GM12864 (cell line): ENCODE measurements around the gene PILRB.
"Not testable (repeated sequence)": the region's sequence is repeated elsewhere in the genome, so short reads cannot be mapped to it uniquely, and the experiment has no call there.

Experiments used
- DNase-seq: peaks from one replicate; pipeline ENCODE4 v3.0.0-alpha.2; 2011; ENCODE audit warnings: low read depth
- H3K4me3 ChIP-seq: 2 replicates; pipeline ENCODE4 v1.5.1; 2011; ENCODE audit warnings: mild to moderate bottlenecking, low read depth, low read length, control low read depth
- TF ChIP-seq, protein P1 (sequence below): IDR thresholded peaks from 2 replicates; pipeline ENCODE4 v1.5.1; 2011; ENCODE audit warnings: low read depth, mild to moderate bottlenecking, moderate library complexity, low read length, control low read depth, inconsistent platforms; ENCODE audit errors: missing control alignments

Gene PILRB

DNA sequence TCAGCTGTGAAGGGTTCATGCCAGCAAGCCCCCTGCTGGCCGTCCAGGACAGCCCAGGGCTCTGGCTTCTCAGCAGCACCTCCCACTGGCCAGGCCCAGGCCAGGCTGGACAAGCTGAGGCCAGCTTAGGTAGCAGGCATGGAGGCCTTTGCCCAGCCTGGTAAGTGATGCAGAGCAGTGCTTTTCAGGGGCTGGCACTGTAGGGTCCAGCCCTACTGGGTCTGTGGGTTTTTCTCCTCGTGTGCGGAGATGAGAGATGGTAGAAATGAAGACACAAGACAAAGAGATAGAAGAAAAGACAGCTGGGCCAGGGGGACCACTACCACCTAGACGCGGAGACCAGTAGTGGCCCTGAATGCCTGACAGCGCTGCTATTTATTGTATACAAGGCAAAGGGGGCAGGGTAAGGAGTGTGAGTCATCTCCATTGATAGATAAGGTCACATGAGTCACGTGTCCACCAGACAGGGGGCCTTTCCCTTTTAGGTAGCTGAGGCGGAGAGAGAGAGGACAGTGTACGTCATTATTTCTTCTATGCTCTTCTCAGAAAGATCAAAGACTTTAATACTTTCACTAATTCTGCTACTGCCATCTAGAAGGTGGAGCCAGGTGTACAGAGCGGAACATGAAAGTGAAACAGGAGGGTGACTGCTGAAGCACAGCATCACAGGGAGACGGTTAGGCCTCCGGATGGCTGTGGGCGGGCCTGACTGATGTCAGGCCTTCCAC, 13.2 kb upstream of the PILRB start:
- TF ChIP-seq, protein P1, sequence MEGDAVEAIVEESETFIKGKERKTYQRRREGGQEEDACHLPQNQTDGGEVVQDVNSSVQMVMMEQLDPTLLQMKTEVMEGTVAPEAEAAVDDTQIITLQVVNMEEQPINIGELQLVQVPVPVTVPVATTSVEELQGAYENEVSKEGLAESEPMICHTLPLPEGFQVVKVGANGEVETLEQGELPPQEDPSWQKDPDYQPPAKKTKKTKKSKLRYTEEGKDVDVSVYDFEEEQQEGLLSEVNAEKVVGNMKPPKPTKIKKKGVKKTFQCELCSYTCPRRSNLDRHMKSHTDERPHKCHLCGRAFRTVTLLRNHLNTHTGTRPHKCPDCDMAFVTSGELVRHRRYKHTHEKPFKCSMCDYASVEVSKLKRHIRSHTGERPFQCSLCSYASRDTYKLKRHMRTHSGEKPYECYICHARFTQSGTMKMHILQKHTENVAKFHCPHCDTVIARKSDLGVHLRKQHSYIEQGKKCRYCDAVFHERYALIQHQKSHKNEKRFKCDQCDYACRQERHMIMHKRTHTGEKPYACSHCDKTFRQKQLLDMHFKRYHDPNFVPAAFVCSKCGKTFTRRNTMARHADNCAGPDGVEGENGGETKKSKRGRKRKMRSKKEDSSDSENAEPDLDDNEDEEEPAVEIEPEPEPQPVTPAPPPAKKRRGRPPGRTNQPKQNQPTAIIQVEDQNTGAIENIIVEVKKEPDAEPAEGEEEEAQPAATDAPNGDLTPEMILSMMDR: peak; percentile 44
- peak; percentile 88 for DNase-seq
- peak overlapping the region; percentile 18 for H3K4me3 ChIP-seq

GRCh38 chr7:100345288-100345672, 12.6 kb upstream of the PILRB start:
- H3K4me3 ChIP-seq, DNase-seq: not testable (repeated sequence)
- TF ChIP-seq, protein P1: peak; percentile 52

GRCh38 chr7:100346921-100347320, 11.0 kb upstream of the PILRB start:
- H3K4me3 ChIP-seq: no peak overlapping the region
- TF ChIP-seq, protein P1: no peak
- no peak for DNase-seq

- TF ChIP-seq, protein P1: no peak
- no peak overlapping the region for H3K4me3 ChIP-seq
- no peak for DNase-seq
Measured at GRCh38 chr7:100348805-100349204, 9.1 kb upstream of the PILRB start.

- H3K4me3 ChIP-seq: no peak overlapping the region
- DNase-seq: no peak
- TF ChIP-seq, protein P1: no peak
Measured at GRCh38 chr7:100349757-100350156, 8.2 kb upstream of the PILRB start.

DNA sequence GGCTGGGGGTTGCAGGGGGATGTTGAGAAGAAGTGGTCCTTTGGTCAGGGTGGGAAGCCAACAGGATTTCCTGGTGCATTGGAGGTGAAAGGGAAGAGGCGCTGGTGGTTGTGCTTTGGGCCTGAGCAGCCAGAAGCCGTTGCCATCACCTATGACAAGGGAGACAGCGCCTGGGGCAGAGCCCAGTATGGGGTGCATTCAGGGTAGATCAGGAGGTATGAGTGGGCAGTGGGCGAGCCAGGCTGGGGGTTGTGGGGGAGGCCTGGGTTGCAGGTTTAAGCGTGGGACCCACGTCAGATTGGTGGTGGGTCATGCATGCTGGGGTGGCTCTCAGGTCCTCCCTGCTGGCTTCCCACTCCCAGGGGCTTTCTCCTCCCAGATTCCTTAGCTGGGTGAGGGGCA, 6.3 kb upstream of the PILRB start:
- H3K4me3 ChIP-seq: no peak overlapping the region
- TF ChIP-seq, protein P1: no peak

GRCh38 chr7:100352230-100352781, 5.6 kb upstream of the PILRB start:
- H3K4me3 ChIP-seq, DNase-seq: not testable (repeated sequence)

More for the DNA sequence above, 6.3 kb upstream of the PILRB start:
- no peak for DNase-seq
